Activated T-helper 9 cell treated with anti-CD3 and anti-CD28 coated beads, Interleukin-2, amount 50 U/mL, for 16 hours (primary cell): ENCODE measurements around the gene POMP.

Experiments
- DNase-seq: peaks from one replicate; pipeline ENCODE4 v3.0.0-alpha.2; 2020; ENCODE audit warnings: low read depth

Gene POMP

GRCh38 chr13:28658796-28659620, at the start of gene POMP:
POMP (plus strand) TSS chr13:28659130; CDS start chr13:28659185, 55 bp downstream.
- peak; percentile 90 for DNase-seq

- DNase-seq, result no peak
Observed at GRCh38 chr13:28609381-28609780, 49.5 kb upstream of the POMP start.

- DNase-seq, result no peak
Observed at GRCh38 chr13:28609926-28610325, 49.0 kb upstream of the POMP start.

- no peak for DNase-seq
Observed at GRCh38 chr13:28610996-28611395, 47.9 kb upstream of the POMP start.

- no peak for DNase-seq
Observed at GRCh38 chr13:28611654-28612131, 47.2 kb upstream of the POMP start.

GRCh38 chr13:28613562-28613961, 45.4 kb upstream of the POMP start:
- DNase-seq, result no peak

- DNase-seq, result no peak
Observed at GRCh38 chr13:28615916-28616446, 42.9 kb upstream of the POMP start.

GRCh38 chr13:28618230-28618994, 40.5 kb upstream of the POMP start:
- DNase-seq, result no peak

- no peak for DNase-seq
Observed at GRCh38 chr13:28620011-28620830, 38.7 kb upstream of the POMP start.

GRCh38 chr13:28621449-28621848, 37.5 kb upstream of the POMP start:
- DNase-seq, result no peak

GRCh38 chr13:28622286-28622685, 36.6 kb upstream of the POMP start:
- DNase-seq, result no peak

- DNase-seq, result no peak
Observed at GRCh38 chr13:28623782-28624706, 34.9 kb upstream of the POMP start.

GRCh38 chr13:28624707-28625432, 34.1 kb upstream of the POMP start:
- no peak for DNase-seq

GRCh38 chr13:28626266-28626665, 32.7 kb upstream of the POMP start:
- DNase-seq, result no peak

GRCh38 chr13:28628241-28628640, 30.7 kb upstream of the POMP start:
- DNase-seq, result no peak

GRCh38 chr13:28630869-28631268, 28.1 kb upstream of the POMP start:
- DNase-seq, result no peak

GRCh38 chr13:28631801-28632200, 27.1 kb upstream of the POMP start:
- DNase-seq, result no peak

GRCh38 chr13:28636069-28636468, 22.9 kb upstream of the POMP start:
- no peak for DNase-seq

GRCh38 chr13:28636677-28637317, 22.1 kb upstream of the POMP start:
- peak; percentile 15 for DNase-seq
